HepG2 (cell line): Measurements from ENCODE around the gene MTMR4. TPM values are rescaled to one million over a fixed set of nuclear protein-coding genes. Genes with fewer than 3 reads are reported as not detected.

ENCODE experiments used
- ATF3 ChIP-seq: sonication (generic); formaldehyde crosslinking; IDR thresholded peaks from 2 replicates; pipeline ENCODE4 v1.4.0; 2020; ENCODE audit warnings: missing genetic modification reagents
- BCL6 ChIP-seq: IDR thresholded peaks from 2 replicates; pipeline ENCODE4 v1.6.1; 2016; ENCODE audit warnings: missing genetic modification reagents, missing compliant biosample characterization
- BHLHE40 ChIP-seq: IDR thresholded peaks from 2 replicates; pipeline ENCODE4 v1.6.1; 2011; ENCODE audit warnings: low read length, improper control_type of control experiment
- E2F1 ChIP-seq: sonication (generic); formaldehyde crosslinking; IDR thresholded peaks from 2 replicates; pipeline ENCODE4 v1.5.0; 2020; ENCODE audit warnings: missing genetic modification reagents
- FOXA1 ChIP-seq, 2 experiments: fragments of 450-650 bp in 1 of 2; sonication (generic) in 1 of 2; formaldehyde crosslinking in 1 of 2; IDR thresholded peaks; 2 replicates each; pipeline versions ENCODE4 v1.4.0 to v1.6.1; 2016 to 2020; ENCODE audit warnings: missing genetic modification reagents in 1 of 2
- IRF1 ChIP-seq: sonication (generic); formaldehyde crosslinking; IDR thresholded peaks from 2 replicates; pipeline ENCODE4 v1.4.0; 2020; ENCODE audit warnings: low read depth, mild to moderate bottlenecking, missing genetic modification reagents
- MAX ChIP-seq: IDR thresholded peaks from 2 replicates; pipeline ENCODE4 v1.6.1; 2012; ENCODE audit warnings: inconsistent platforms
- MIXL1 ChIP-seq: IDR thresholded peaks from 2 replicates; pipeline ENCODE4 v1.6.1; 2016
- MTF2 ChIP-seq: sonication (generic); formaldehyde crosslinking; IDR thresholded peaks from 2 replicates; pipeline ENCODE4 v1.5.0; 2020; ENCODE audit warnings: missing genetic modification reagents, borderline replicate concordance
- NR2F1 ChIP-seq, 2 experiments: fragments of 450-650 bp in 1 of 2; formaldehyde crosslinking in 1 of 2; IDR thresholded peaks; 2 replicates each; pipeline versions ENCODE4 v1.5.0 to v1.6.1; 2016 to 2020; ENCODE audit warnings: mild to moderate bottlenecking in 1 of 2, missing compliant biosample characterization in 1 of 2, missing genetic modification reagents in 1 of 2, moderate library complexity in 1 of 2
- POLR2AphosphoS2 ChIP-seq: IDR thresholded peaks from 2 replicates; pipeline ENCODE4 v1.6.1; 2011; ENCODE audit warnings: low read depth, low read length, improper control_type of control experiment
- RBM22 ChIP-seq: fragments of 200-400 bp; formaldehyde crosslinking; optimal IDR thresholded peaks from 2 replicates; pipeline ENCODE3; 2017; ENCODE audit warnings: mild to moderate bottlenecking, low read length, moderate library complexity
- SMAD3 ChIP-seq: sonication (generic); formaldehyde crosslinking; IDR thresholded peaks from 2 replicates; pipeline ENCODE4 v1.4.0; 2020; ENCODE audit warnings: missing genetic modification reagents
- ZNF224 ChIP-seq: sonication (generic); formaldehyde crosslinking; IDR thresholded peaks from 2 replicates; pipeline ENCODE4 v1.5.0; 2020; ENCODE audit warnings: mild to moderate bottlenecking, missing genetic modification reagents
- ZNF33B ChIP-seq: sonication (generic); formaldehyde crosslinking; IDR thresholded peaks from 2 replicates; pipeline ENCODE4 v1.5.1; 2020; ENCODE audit warnings: mild to moderate bottlenecking, missing genetic modification reagents
- ZNF512B ChIP-seq: sonication (generic); formaldehyde crosslinking; IDR thresholded peaks from 2 replicates; pipeline ENCODE4 v1.5.1; 2020; ENCODE audit warnings: missing genetic modification reagents, mild to moderate bottlenecking, borderline replicate concordance
- ZNF597 ChIP-seq: sonication (generic); formaldehyde crosslinking; IDR thresholded peaks from 2 replicates; pipeline ENCODE4 v1.5.0; 2020; ENCODE audit warnings: missing genetic modification reagents
- ZNF703 ChIP-seq: sonication (generic); formaldehyde crosslinking; IDR thresholded peaks from 2 replicates; pipeline ENCODE4 v1.5.1; 2020; ENCODE audit warnings: missing genetic modification reagents, mild to moderate bottlenecking, moderate library complexity, borderline replicate concordance
- ZNF720 ChIP-seq: sonication (generic); formaldehyde crosslinking; IDR thresholded peaks from 2 replicates; pipeline ENCODE4 v1.4.0; 2020; ENCODE audit warnings: missing genetic modification reagents
- ZNF788 ChIP-seq: sonication (generic); formaldehyde crosslinking; IDR thresholded peaks from 2 replicates; pipeline ENCODE4 v1.5.0; 2020; ENCODE audit warnings: mild to moderate bottlenecking, missing genetic modification reagents, borderline replicate concordance
- ZNF879 ChIP-seq: sonication (generic); formaldehyde crosslinking; IDR thresholded peaks from 2 replicates; pipeline ENCODE4 v1.8.1; 2023; ENCODE audit warnings: missing genetic modification reagents
- ZNF891 ChIP-seq: sonication (generic); formaldehyde crosslinking; IDR thresholded peaks from 2 replicates; pipeline ENCODE4 v1.5.0; 2020; ENCODE audit warnings: mild to moderate bottlenecking, missing genetic modification reagents
- polyA plus RNA-seq, 8 experiments: library from polyadenylated mRNA; depleted of rRNA in 3 of 8; stranded (reverse) in 7 of 8; unstranded in 1 of 8; fragments of >200 nt; fragmentation: Illumina TruSeq in 4 of 8; extraction: Trizol in 4 of 8; gene quantifications; 2 replicates each; pipeline versions ENCODE4 v1.2.1 to v1.2.3, GENCODE V29; 2011 to 2016; ENCODE audit warnings: low read depth in 4 of 8, missing spikeins in 1 of 8, mixed read lengths in 1 of 8; ENCODE audit not compliant: insufficient read depth in 1 of 8
- total RNA-seq, 5 experiments: library from RNA; depleted of rRNA; stranded (reverse); fragments of >200 nt; fragmentation: Illumina TruSeq; extraction: Trizol; gene quantifications; 2 replicates each; pipeline ENCODE4 v1.2.3, GENCODE V29; 2016; ENCODE audit warnings: low read depth in 1 of 5

The MTMR4 gene
- total and polyA plus RNA-seq, 2 of the 13 experiments (the other 11 are each of a cell fraction or from before 2014, with no cell fraction given): 62.5 to 65.1 TPM

- TF ChIP-seq ZNF512B (CRISPR knock-in tag): no peak
- peak; percentile 44; the same call in 1 of the 2 replicates for TF ChIP-seq MIXL1 (CRISPR knock-in tag)
- no peak for TF ChIP-seq ZNF597
- no peak for TF ChIP-seq IRF1 (CRISPR knock-in tag)
- 0 out of 2 replicates have a peak, but pooled peaks have one; percentile 16 for TF ChIP-seq BHLHE40
- TF ChIP-seq ZNF720 (CRISPR knock-in tag): no peak
- TF ChIP-seq SMAD3 (CRISPR knock-in tag): peak; percentile 53; the same call in 1 of the 2 replicates
- TF ChIP-seq ZNF879 (CRISPR knock-in tag): no peak
- TF ChIP-seq E2F1 (CRISPR knock-in tag): no peak
- no peak for TF ChIP-seq MTF2
- TF ChIP-seq ATF3 (CRISPR knock-in tag): no peak
- TF ChIP-seq ZNF703 (CRISPR knock-in tag): no peak
- TF ChIP-seq ZNF224 (CRISPR knock-in tag): 0 out of 2 replicates have a peak, but pooled peaks have one; percentile 25
- TF ChIP-seq ZNF33B: no peak; the same call in 1 of the 2 replicates
- TF ChIP-seq POLR2AphosphoS2: no peak
- peak in 1 of 2 experiments; percentile 54; a peak in 2 of 4 replicates for TF ChIP-seq NR2F1 (CRISPR knock-in tag; IDR thresholded peaks at IDR 0.05)
- TF ChIP-seq RBM22: no peak
- TF ChIP-seq MAX: peak; percentile 66
- no peak for TF ChIP-seq FOXA1 (IDR thresholded peaks at IDR 0.05)
- peak; percentile 29 for TF ChIP-seq FOXA1 (CRISPR knock-in tag; IDR thresholded peaks at IDR 0.05)
- no peak for TF ChIP-seq BCL6 (CRISPR knock-in tag)
- 0 out of 2 replicates have a peak, but pooled peaks have one; percentile 58 for TF ChIP-seq ZNF891 (CRISPR knock-in tag)
- TF ChIP-seq ZNF788: peak; percentile 68; the same call in 1 of the 2 replicates
Observed at GRCh38 chr17:58516644-58517377, 2.4 kb upstream of the MTMR4 start (continued).
